SK-N-SH (cell line): Measurements from ENCODE around the gene IGF1R.

Experiments used
- CTCF ChIP-seq: fragments of 200-600 bp; sonication (generic); IDR thresholded peaks from 2 replicates; pipeline ENCODE4 v1.6.1; 2017; ENCODE audit warnings: antibody characterized with exemption, mild to moderate bottlenecking, moderate library complexity
- FOSL2 ChIP-seq: IDR thresholded peaks from 2 replicates; pipeline ENCODE4 v1.4.0; 2012; ENCODE audit warnings: low read depth, mild to moderate bottlenecking, moderate library complexity, borderline replicate concordance
- FOXM1 ChIP-seq: IDR thresholded peaks from 2 replicates; pipeline ENCODE4 v1.4.0; 2012; ENCODE audit warnings: low read depth, mild to moderate bottlenecking
- IRF3 ChIP-seq: fragments of 150-350 bp; IDR thresholded peaks from 2 replicates; pipeline ENCODE4 v1.6.1; 2016; ENCODE audit warnings: mild to moderate bottlenecking, low read depth, low read length
- MAX ChIP-seq: IDR thresholded peaks from 2 replicates; pipeline ENCODE4 v1.4.0; 2012; ENCODE audit warnings: low read depth
- POLR2AphosphoS5 ChIP-seq: IDR thresholded peaks from 2 replicates; pipeline ENCODE4 v1.6.1; 2012; ENCODE audit warnings: low read depth, low read length
- TCF12 ChIP-seq: IDR thresholded peaks from 2 replicates; pipeline ENCODE4 v1.4.0; 2012

DNA sequence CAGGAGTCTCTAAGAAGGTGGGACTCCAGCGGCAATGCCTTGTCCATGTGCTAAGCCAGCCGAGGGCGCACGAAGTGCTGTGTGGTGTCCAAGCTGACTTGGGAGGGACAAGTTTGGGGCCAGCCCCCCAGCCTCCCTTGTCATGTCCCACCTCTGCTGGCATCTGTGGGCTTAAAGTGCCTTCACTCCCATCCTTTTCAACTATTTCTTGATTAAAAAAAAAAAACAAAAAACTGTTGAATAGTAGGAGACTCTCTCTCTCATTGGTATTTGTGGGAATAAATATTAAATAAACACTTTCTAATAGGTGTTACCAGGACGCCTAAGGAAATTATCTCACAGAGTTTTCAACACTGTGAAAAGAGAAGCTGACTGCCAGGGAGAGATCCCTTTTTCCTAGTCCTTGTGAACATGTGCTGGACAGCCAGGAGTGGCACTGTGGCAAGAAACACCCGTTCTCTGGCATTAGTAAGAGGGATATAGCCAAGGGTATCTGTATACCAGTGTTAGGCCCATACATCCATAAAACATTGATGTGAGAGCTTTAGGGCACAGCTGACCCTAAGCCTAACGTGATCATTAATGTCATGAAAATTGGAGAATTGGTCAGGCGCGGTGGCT is 158.0 kb downstream of the IGF1R start:
- no peak for TF ChIP-seq MAX
- no peak for TF ChIP-seq FOXM1
- no peak for TF ChIP-seq CTCF
- TF ChIP-seq POLR2AphosphoS5 = no peak
- no peak for TF ChIP-seq IRF3
- no peak for TF ChIP-seq TCF12
- no peak for TF ChIP-seq FOSL2
